ENCODE measurements around the gene TMPRSS6.

DNA sequence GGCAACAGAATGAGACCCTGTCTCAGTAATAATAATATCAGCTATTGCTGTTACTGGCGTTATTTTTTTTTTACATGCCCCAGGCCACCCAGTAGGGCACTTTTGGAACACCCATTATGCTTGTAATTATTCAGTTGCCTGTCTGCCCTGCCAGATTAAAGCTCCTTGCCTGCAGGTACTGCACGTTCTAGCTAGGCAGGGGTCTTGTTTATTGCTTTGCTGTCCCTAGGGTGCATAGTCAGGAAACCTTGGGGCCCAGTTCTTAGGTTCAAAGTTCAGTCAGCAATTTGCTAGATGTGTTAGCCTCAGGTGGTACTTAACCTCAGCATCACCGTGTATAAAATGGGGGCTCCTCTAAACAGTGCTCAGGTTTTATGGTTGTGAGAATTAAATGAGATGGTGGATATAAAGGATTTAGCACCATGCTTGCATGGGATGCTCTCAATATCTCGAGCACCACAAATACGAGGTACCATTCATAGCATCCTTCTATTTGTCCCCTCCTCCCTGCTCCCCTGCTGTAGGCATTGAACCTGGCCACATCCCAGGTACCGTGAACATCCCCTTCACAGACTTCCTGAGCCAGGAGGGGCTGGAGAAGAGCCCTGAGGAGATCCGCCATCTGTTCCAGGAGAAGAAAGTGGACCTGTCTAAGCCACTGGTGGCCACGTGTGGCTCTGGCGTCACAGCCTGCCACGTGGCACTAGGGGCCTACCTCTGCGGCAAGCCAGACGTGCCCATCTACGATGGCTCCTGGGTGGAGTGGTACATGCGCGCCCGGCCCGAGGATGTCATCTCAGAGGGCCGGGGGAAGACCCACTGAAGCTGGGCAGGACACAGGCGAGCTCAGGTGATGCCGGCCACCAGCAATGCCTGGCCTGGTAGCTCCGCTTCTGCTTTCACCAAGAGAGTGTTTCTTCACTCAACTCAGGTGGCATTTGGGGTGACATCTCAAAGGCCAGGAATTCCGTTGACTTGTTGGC, 80.5 kb downstream of the TMPRSS6 start:
- TF ChIP-seq YY1 (IDR thresholded peaks at IDR 0.05; ENCODE audit: insufficient read depth, insufficient read length) (no peak), SUZ12 (IDR thresholded peaks at IDR 0.05; ENCODE audit: extremely low read depth, insufficient read depth, insufficient read length) (no peak)

Measured in NT2/D1 (cell line).